Bone marrow (tissue), 2 donors: ENCODE data around the gene NSDHL.
"Not testable (repeated sequence)": the region's sequence is repeated elsewhere in the genome, so short reads cannot be mapped to it uniquely, and the experiment has no call there.

Experiments used
- DNase-seq, 2 donors: peaks; one replicate each; lab custom pipeline; 2025; lab: John Stamatoyannopoulos, UW

The NSDHL gene

GRCh38 chrX:152895121-152895520 lies 64.3 kb downstream of the NSDHL start:
- DNase-seq = no peak

GRCh38 chrX:152895724-152896420 lies 65.0 kb downstream of the NSDHL start:
- DNase-seq = no peak

- DNase-seq = no peak
These were observed 65.6 kb downstream of the NSDHL start for GRCh38 chrX:152896450-152896849.

GRCh38 chrX:152897222-152898131 lies 66.6 kb downstream of the NSDHL start, which contains the start of gene ZNF185:
ZNF185 (plus strand) TSS chrX:152898067; CDS start chrX:152914490, 16,423 bp downstream.
- DNase-seq = no peak

- DNase-seq = no peak
These were observed 67.6 kb downstream of the NSDHL start for GRCh38 chrX:152898442-152898841.

GRCh38 chrX:152899111-152899873 lies 68.4 kb downstream of the NSDHL start:
- no peak for DNase-seq

- no peak for DNase-seq
These were observed 69.2 kb downstream of the NSDHL start for GRCh38 chrX:152899874-152900719.

GRCh38 chrX:152900937-152901445 lies 70.1 kb downstream of the NSDHL start:
- peak in 1 of 2 donors; percentile 0 for DNase-seq

- DNase-seq = no peak
These were observed 71.1 kb downstream of the NSDHL start for GRCh38 chrX:152901816-152902501.

GRCh38 chrX:152902502-152902820 lies 71.6 kb downstream of the NSDHL start:
- DNase-seq = no peak

- DNase-seq = no peak
These were observed 72.7 kb downstream of the NSDHL start for GRCh38 chrX:152903589-152903988.

- DNase-seq = peak in 1 of 2 donors; percentile 11
These were observed 73.6 kb downstream of the NSDHL start for GRCh38 chrX:152904151-152905080.

GRCh38 chrX:152905081-152905420 lies 74.2 kb downstream of the NSDHL start:
- DNase-seq = no peak

- no peak for DNase-seq
These were observed 76.3 kb downstream of the NSDHL start for GRCh38 chrX:152907084-152907651.

- DNase-seq = no peak
These were observed 77.6 kb downstream of the NSDHL start for GRCh38 chrX:152908486-152908885.

- not testable (repeated sequence) for DNase-seq
These were observed 79.2 kb downstream of the NSDHL start for GRCh38 chrX:152910018-152910417.

- DNase-seq = no peak
These were observed 81.2 kb downstream of the NSDHL start for GRCh38 chrX:152912106-152912505.

- no peak for DNase-seq
These were observed 81.8 kb downstream of the NSDHL start for GRCh38 chrX:152912641-152913040.

GRCh38 chrX:152913346-152913745 lies 82.5 kb downstream of the NSDHL start:
- DNase-seq = peak in 1 of 2 donors; percentile 46
